ENCODE measurements around the gene AMFR. TPM values are rescaled to one million over a fixed set of nuclear protein-coding genes. Genes with fewer than 3 reads are reported as not detected.
A peak's percentile ranks its signal among the peaks of the same experiment; 100 is the strongest.

Gene AMFR
- total RNA-seq, 1 experiment from 2014 or later = 25.6 TPM

DNA sequence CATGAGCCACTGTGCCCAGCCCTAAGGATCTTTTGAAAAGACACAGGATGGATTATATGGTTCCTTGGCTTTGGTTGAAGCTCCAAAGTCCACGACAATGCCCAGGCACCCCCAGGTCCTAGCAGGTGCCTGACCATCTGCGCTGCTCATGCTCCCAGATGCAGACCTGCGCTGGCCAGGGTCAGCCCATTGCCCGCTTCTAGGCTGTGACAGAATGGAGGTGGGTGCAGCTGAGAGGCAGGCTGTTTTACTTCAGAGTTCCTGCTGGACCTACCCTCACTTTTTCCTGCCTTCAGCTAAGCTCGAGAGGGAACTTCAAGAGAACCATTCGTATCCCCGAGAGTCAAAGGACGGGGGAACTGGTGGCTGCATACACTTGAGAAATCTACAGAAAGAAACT, 60.5 kb downstream of the AMFR start:
- no peak overlapping the region for H3K27ac ChIP-seq (ENCODE audit: insufficient read length, low read depth, low read length)
- no peaks in the 10 kb centered on the region for H3K9me3 ChIP-seq (ENCODE audit: control insufficient read depth, low read depth, low read length)
- no peak overlapping the region for H4K8ac ChIP-seq (replicated peaks; ENCODE audit: insufficient read length, low read depth, low read length)
- no peak overlapping the region for H3K18ac ChIP-seq (ENCODE audit: insufficient read length, low read depth, low read length)
- no peak overlapping the region for H2AFZ ChIP-seq (ENCODE audit: low read length)
- H3K23me2 ChIP-seq (ENCODE audit: insufficient read length, low read depth, low read length, poor library complexity, severe bottlenecking) = no peaks in the 10 kb centered on the region
- no CpG with 5 or more reads among the region's 8 CpGs for WGBS (ENCODE audit: extremely low coverage, insufficient read length, low lambda C conversion rate)
- no peak overlapping the region for H4K5ac ChIP-seq (ENCODE audit: insufficient read length, low read depth, low read length)
- peak overlapping the region in 1 of 3 experiments; percentile 44; a peak in 2 of 7 replicates for H3K27ac Mint-ChIP-seq
- no peak overlapping the region for H2BK12ac ChIP-seq (ENCODE audit: insufficient read length, low read depth, low read length)
- peaks cover 10 to 26% (median 17%) of the 10 kb centered on the region in 3 experiments; a peak in 6 of 7 replicates for H3K36me3 Mint-ChIP-seq (ENCODE audit: insufficient read depth in 1 of 3, low read depth in 3 of 3)
- no peaks in the 10 kb centered on the region for H3K79me2 ChIP-seq (ENCODE audit: insufficient read depth, low read length)
- no peak overlapping the region for H2BK20ac ChIP-seq (ENCODE audit: low read depth, low read length, poor library complexity, severe bottlenecking)
- no peaks in the 10 kb centered on the region for H3K79me1 ChIP-seq (ENCODE audit: insufficient read depth, low read depth, low read length, poor library complexity, severe bottlenecking)
- no peak overlapping the region for H2BK15ac ChIP-seq (ENCODE audit: low read depth, low read length)
- no peaks in the 10 kb centered on the region for H3K27me3 Mint-ChIP-seq (ENCODE audit: low read depth)
- no peaks in the 10 kb centered on the region for H3K4me1 ChIP-seq (ENCODE audit: insufficient read depth, low read length)
- H3K23ac ChIP-seq (ENCODE audit: insufficient read length, low read depth, low read length) = no peak overlapping the region
- H2AK5ac ChIP-seq (ENCODE audit: insufficient read length, low read length) = no peak overlapping the region
- no peaks in the 10 kb centered on the region for H4K20me1 ChIP-seq (ENCODE audit: control insufficient read depth, insufficient read depth, insufficient read length)
- no peak overlapping the region for H3K4me3 Mint-ChIP-seq
- H3K9me3 Mint-ChIP-seq = no peaks in the 10 kb centered on the region
- no peak overlapping the region for H3K14ac ChIP-seq (ENCODE audit: insufficient read depth, low read length)
- no peak overlapping the region for H2BK5ac ChIP-seq (ENCODE audit: insufficient read length, low read length)
- H3K9ac ChIP-seq (ENCODE audit: extremely low read depth, insufficient read length, low read length) = no peak overlapping the region
- H3K27me3 ChIP-seq (ENCODE audit: insufficient read depth, low read length) = no peaks in the 10 kb centered on the region
- H3K4me2 ChIP-seq (ENCODE audit: insufficient read depth, insufficient read length, low read length) = no peak overlapping the region
- no peak overlapping the region for H4K91ac ChIP-seq (ENCODE audit: insufficient read length, low read depth, low read length)
- no peak overlapping the region for H3K56ac ChIP-seq (ENCODE audit: insufficient read length, low read depth, low read length)
- H3K4me1 Mint-ChIP-seq = peaks cover 0 to 2% of the 10 kb centered on the region in 2 experiments; a peak in 1 of 4 replicates
- H3K4ac ChIP-seq (ENCODE audit: low read depth, low read length) = no peak overlapping the region
- no peak overlapping the region for H2BK120ac ChIP-seq (ENCODE audit: low read depth, low read length, poor library complexity, severe bottlenecking)
- no peak for DNase-seq
- TF ChIP-seq, protein P1, sequence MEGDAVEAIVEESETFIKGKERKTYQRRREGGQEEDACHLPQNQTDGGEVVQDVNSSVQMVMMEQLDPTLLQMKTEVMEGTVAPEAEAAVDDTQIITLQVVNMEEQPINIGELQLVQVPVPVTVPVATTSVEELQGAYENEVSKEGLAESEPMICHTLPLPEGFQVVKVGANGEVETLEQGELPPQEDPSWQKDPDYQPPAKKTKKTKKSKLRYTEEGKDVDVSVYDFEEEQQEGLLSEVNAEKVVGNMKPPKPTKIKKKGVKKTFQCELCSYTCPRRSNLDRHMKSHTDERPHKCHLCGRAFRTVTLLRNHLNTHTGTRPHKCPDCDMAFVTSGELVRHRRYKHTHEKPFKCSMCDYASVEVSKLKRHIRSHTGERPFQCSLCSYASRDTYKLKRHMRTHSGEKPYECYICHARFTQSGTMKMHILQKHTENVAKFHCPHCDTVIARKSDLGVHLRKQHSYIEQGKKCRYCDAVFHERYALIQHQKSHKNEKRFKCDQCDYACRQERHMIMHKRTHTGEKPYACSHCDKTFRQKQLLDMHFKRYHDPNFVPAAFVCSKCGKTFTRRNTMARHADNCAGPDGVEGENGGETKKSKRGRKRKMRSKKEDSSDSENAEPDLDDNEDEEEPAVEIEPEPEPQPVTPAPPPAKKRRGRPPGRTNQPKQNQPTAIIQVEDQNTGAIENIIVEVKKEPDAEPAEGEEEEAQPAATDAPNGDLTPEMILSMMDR (conservative IDR thresholded peaks at IDR 0.05) = no peak
- no peak overlapping the region for H3T11ph ChIP-seq (ENCODE audit: low read length)
